B cell (primary cell): Measurements from ENCODE around the gene ABCF3. TPM values are rescaled to one million over a fixed set of nuclear protein-coding genes. Genes with fewer than 3 reads are reported as not detected.

Experiments used
- ATAC-seq: fragments of 200-7000 bp; cut with Tn5 transposase; one replicate; pipeline ENCODE4 v1.10.0; 2021; ENCODE audit warnings: low read depth, mild to moderate bottlenecking, moderate number of reproducible peaks, moderate library complexity
- CTCF ChIA-PET: fragments of 350-600 bp; sonication (Branson Sonifier 250); formaldehyde crosslinking; loops from one replicate; lab custom pipeline; 2021; ENCODE audit warnings: antibody characterized with exemption, inconsistent platforms; lab: Charles Lee
- POLR2A ChIA-PET: fragments of 350-600 bp; sonication (Branson Sonifier 250); formaldehyde crosslinking; loops from one replicate; lab custom pipeline; 2021; ENCODE audit warnings: antibody characterized with exemption; lab: Charles Lee
- DNase-seq: peaks from one replicate; pipeline ENCODE4 v3.0.0; 2013
- H2AFZ ChIP-seq: 2 replicates; pipeline ENCODE4 v1.6.1; 2012; ENCODE audit warnings: mild to moderate bottlenecking, low read depth, low read length; ENCODE audit not compliant: insufficient read depth, poor library complexity, severe bottlenecking
- H3K27ac ChIP-seq, 2 donors: 1 replicate in 1 of 2; 2 replicates in 1 of 2; pipeline ENCODE4 v1.5.1; 2012 to 2013; ENCODE audit warnings: low read length in 2 of 2, mild to moderate bottlenecking in 2 of 2, moderate library complexity in 1 of 2
- H3K27me3 ChIP-seq, 4 experiments: fragments of 200-600 bp in 1 of 4; sonication (generic) in 1 of 4; replicated peaks in 1 of 4; 1 replicate in 2 of 4; 2 replicates in 2 of 4; pipeline versions ENCODE4 v1.6.1 to v1.7.0; 2013 to 2016; ENCODE audit warnings: low read length in 3 of 4, mild to moderate bottlenecking in 2 of 4, mixed read lengths in 1 of 4, moderate library complexity in 1 of 4; ENCODE audit not compliant: insufficient read depth in 4 of 4, control insufficient read depth in 3 of 4; ENCODE audit errors: control extremely low read depth in 1 of 4
- H3K36me3 ChIP-seq, 2 experiments: replicated peaks in 1 of 2; 1 replicate in 1 of 2; 2 replicates in 1 of 2; pipeline versions ENCODE4 v1.6.1 to v1.7.1; 2013; ENCODE audit warnings: low read length in 1 of 2; ENCODE audit not compliant: insufficient read depth in 2 of 2, control insufficient read depth in 1 of 2; ENCODE audit errors: control extremely low read depth in 1 of 2, extremely low read depth in 1 of 2
- H3K4me1 ChIP-seq, 2 donors: fragments of 200-600 bp in 1 of 2; sonication (generic) in 1 of 2; 1 replicate in 1 of 2; 2 replicates in 1 of 2; pipeline versions ENCODE4 v1.5.1 to v1.6.1; 2013 to 2017; ENCODE audit warnings: low read length in 2 of 2; ENCODE audit not compliant: control insufficient read depth in 2 of 2, insufficient read depth in 2 of 2
- H3K4me2 ChIP-seq: replicated peaks from 2 replicates; pipeline ENCODE3; 2012; ENCODE audit warnings: mild to moderate bottlenecking, low read depth, low read length; ENCODE audit not compliant: poor library complexity, severe bottlenecking
- H3K4me3 ChIP-seq, 5 experiments: fragments of 200-600 bp in 1 of 5; sonication (generic) in 1 of 5; 1 replicate in 3 of 5; 2 replicates in 2 of 5; pipeline versions ENCODE4 v1.5.1 to v1.7.0; 2011 to 2016; ENCODE audit warnings: low read length in 4 of 5, mild to moderate bottlenecking in 4 of 5, low read depth in 2 of 5, control low read depth in 1 of 5, moderate library complexity in 1 of 5; ENCODE audit not compliant: insufficient read depth in 1 of 5; ENCODE audit errors: control extremely low read depth in 1 of 5, extremely low read depth in 1 of 5
- H3K79me2 ChIP-seq: fragments of 200-600 bp; sonication (generic); one replicate; pipeline ENCODE4 v1.6.0; 2016; ENCODE audit warnings: low read length; ENCODE audit not compliant: control insufficient read depth, insufficient read depth
- H3K9ac ChIP-seq: fragments of 200-600 bp; sonication (generic); 2 replicates; pipeline ENCODE4 v1.6.1; 2017; ENCODE audit warnings: mild to moderate bottlenecking, low read length, moderate library complexity
- H3K9me3 ChIP-seq, 3 donors: one replicate each; pipeline versions ENCODE4 v1.6.1 to v1.7.1; 2013; ENCODE audit warnings: low read length in 2 of 3; ENCODE audit not compliant: control insufficient read depth in 2 of 3, insufficient read depth in 1 of 3; ENCODE audit errors: control extremely low read depth in 1 of 3
- H4K20me1 ChIP-seq: 2 replicates; pipeline ENCODE4 v1.6.0; 2012; ENCODE audit warnings: mild to moderate bottlenecking, low read length; ENCODE audit not compliant: insufficient read depth, control insufficient read depth, poor library complexity, severe bottlenecking
- H3K27ac Mint-ChIP-seq: one replicate; pipeline ENCODE4 v1.8.0; 2021; ENCODE audit warnings: mixed read lengths
- H3K27me3 Mint-ChIP-seq: one replicate; pipeline ENCODE4 v1.8.0; 2021; ENCODE audit warnings: mixed read lengths
- H3K4me1 Mint-ChIP-seq: one replicate; pipeline ENCODE4 v1.8.0; 2021; ENCODE audit warnings: mixed read lengths
- H3K4me3 Mint-ChIP-seq: one replicate; pipeline ENCODE4 v1.8.0; 2021; ENCODE audit warnings: mixed read lengths
- H3K9me3 Mint-ChIP-seq: one replicate; pipeline ENCODE4 v1.8.0; 2022; ENCODE audit warnings: mixed read lengths; ENCODE audit not compliant: insufficient read depth
- CTCF ChIP-seq: fragments of 200-600 bp; IDR thresholded peaks from one replicate; pipeline ENCODE4 v1.8.0; 2022; ENCODE audit warnings: antibody characterized with exemption, mild to moderate bottlenecking
- EZH2 ChIP-seq: IDR thresholded peaks from 2 replicates; pipeline ENCODE4 v1.6.1; 2012; ENCODE audit warnings: borderline replicate concordance, low read depth, mild to moderate bottlenecking, moderate library complexity, low read length; ENCODE audit not compliant: insufficient read depth, poor library complexity, severe bottlenecking
- WGBS: methylation state at CpG from one replicate; pipeline ENCODE4 v1.1.5; 2013; ENCODE audit warnings: missing lambda C conversion rate; ENCODE audit not compliant: insufficient coverage; 5-methylcytosine and 5-hydroxymethylcytosine counted together
- intact Hi-C: fragments of 100-400 bp; cut with micrococcal nuclease; formaldehyde crosslinking; loops from one replicate; pipeline ENCODE4 v1.10.0; 2022
- polyA plus RNA-seq: library from polyadenylated mRNA; depleted of rRNA; stranded (reverse); fragments of >200 nt; gene quantifications from 2 replicates; pipeline ENCODE4 v1.2.3, GENCODE V29; 2012
- total RNA-seq, 2 donors: library from RNA; stranded (reverse); fragments of 120-200 nt in 1 of 2; gene quantifications; 1 replicate in 1 of 2; 2 replicates in 1 of 2; pipeline versions ENCODE4 v1.2.3 to v1.2.4, GENCODE V29; 2013 to 2022

ABCF3 gene
- total and polyA plus RNA-seq, 2 donors (not counting 1 experiment from before 2014, with no cell fraction given), result 74.0 to 115 TPM

GRCh38 chr3:184175506-184175905 lies 10.5 kb upstream of the ABCF3 start:
- Histone ChIP-seq H3K4me2 (peak overlapping the region; percentile 88), H4K20me1 (peaks cover 15% of the 10 kb centered on the region), H3K9me3 (no peaks in the 10 kb centered on the region), H3K9ac (peak overlapping the region; percentile 92), H3K4me1 (peaks cover 23 to 34% of the 10 kb centered on the region in 2 donors), H2AFZ (peak overlapping the region; percentile 98), H3K27ac (peak overlapping the region in 1 of 2 donors; percentile 80), H3K36me3 (peaks cover 4 to 37% of the 10 kb centered on the region in 2 experiments), H3K4me3 (peak overlapping the region; percentile 57 to 100 (median 98)), H3K27me3 (no peaks in the 10 kb centered on the region), H3K79me2 (peaks cover 42% of the 10 kb centered on the region)
- no peak for DNase-seq
- no peaks in the 10 kb centered on the region for H3K27me3 Mint-ChIP-seq
- CTCF ChIA-PET, result interaction anchor here (1.7 kb wide), 1 partner anchor 74 kb away, joined by 4 read pairs; the partner anchor contains the start of gene EEF1AKMT4
- intact Hi-C loops, result no loop called here
- H3K9me3 Mint-ChIP-seq, result no peaks in the 10 kb centered on the region
- H3K27ac Mint-ChIP-seq, result peak overlapping the region; percentile 87
- TF ChIP-seq CTCF (no peak), EZH2 (no peak)
- ATAC-seq, result no peak
- H3K4me1 Mint-ChIP-seq, result peaks cover 37% of the 10 kb centered on the region
- POLR2A ChIA-PET, result interaction anchor here (0.6 to 1.5 kb wide), 3 partner anchors 10 to 1892 kb away, joined by 3 to 7 read pairs (median 4); partner anchors contain the start of genes ABCF3 and EIF2B5
- WGBS, result 13% methylated on average over 4 of the region's 8 CpGs
- peak overlapping the region; percentile 93 for H3K4me3 Mint-ChIP-seq

GRCh38 chr3:184175981-184176376 lies 10.0 kb upstream of the ABCF3 start:
- Mint-ChIP-seq H3K27ac (no peak overlapping the region), H3K9me3 (no peaks in the 10 kb centered on the region), H3K4me1 (peaks cover 37% of the 10 kb centered on the region), H3K4me3 (peak overlapping the region; percentile 93), H3K27me3 (no peaks in the 10 kb centered on the region)
- intact Hi-C loops, result no loop called here
- no CpG with 5 or more reads among the region's 3 CpGs for WGBS
- ATAC-seq (no peak), DNase-seq (no peak)
- TF ChIP-seq CTCF (no peak), EZH2 (no peak)
- peak overlapping the region in 3 of 5 experiments; percentile 93 to 99 (median 98) for H3K4me3 ChIP-seq
- peaks cover 4 to 37% of the 10 kb centered on the region in 2 experiments for H3K36me3 ChIP-seq
- peaks cover 23 to 34% of the 10 kb centered on the region in 2 donors for H3K4me1 ChIP-seq
- no peak overlapping the region for H2AFZ ChIP-seq
- peak overlapping the region; percentile 88 for H3K4me2 ChIP-seq
- ChIA-PET CTCF (interaction anchor here (1.2 to 1.7 kb wide), 2 partner anchors 25 to 74 kb away, joined by 3 to 4 read pairs; partner anchors contain the start of gene EEF1AKMT4), POLR2A (no interaction called here)
- peak overlapping the region; percentile 92 for H3K9ac ChIP-seq
- no peak overlapping the region for H3K27ac ChIP-seq
- no peaks in the 10 kb centered on the region for H3K27me3 ChIP-seq
- H4K20me1 ChIP-seq, result peaks cover 15% of the 10 kb centered on the region
- H3K79me2 ChIP-seq, result peaks cover 42% of the 10 kb centered on the region
- no peaks in the 10 kb centered on the region for H3K9me3 ChIP-seq
